Spleen (tissue), 11 donors: ENCODE data around the gene PKD2L2. TPM values are rescaled to one million over a fixed set of nuclear protein-coding genes. Genes with fewer than 3 reads are reported as not detected.

Source experiments
- DNase-seq: peaks from one replicate; pipeline ENCODE4 v3.0.0-alpha.2; 2020
- H3K27ac ChIP-seq, 8 donors: fragments of 200-600 bp; sonication (generic) in 7 of 8; 1 replicate in 4 of 8; 2 replicates in 4 of 8; pipeline versions ENCODE4 v1.5.0 to v1.8.0; 2016 to 2021; ENCODE audit warnings: inconsistent platforms in 4 of 8, mild to moderate bottlenecking in 4 of 8, moderate library complexity in 1 of 8
- H3K27me3 ChIP-seq, 7 donors: fragments of 200-600 bp; sonication (generic) in 6 of 7; replicated peaks in 1 of 7; 1 replicate in 4 of 7; 2 replicates in 3 of 7; pipeline versions ENCODE4 v1.5.0 to v1.8.0; 2016 to 2021; ENCODE audit warnings: inconsistent platforms in 3 of 7, mild to moderate bottlenecking in 1 of 7
- H3K36me3 ChIP-seq, 6 donors: fragments of 200-600 bp; sonication (generic) in 5 of 6; 1 replicate in 4 of 6; 2 replicates in 2 of 6; pipeline versions ENCODE4 v1.5.0 to v1.8.0; 2016 to 2021; ENCODE audit warnings: inconsistent platforms in 2 of 6
- H3K4me1 ChIP-seq, 6 donors: fragments of 200-600 bp; sonication (generic) in 5 of 6; 1 replicate in 3 of 6; 2 replicates in 3 of 6; pipeline versions ENCODE4 v1.5.0 to v1.8.0; 2016 to 2021; ENCODE audit warnings: inconsistent platforms in 3 of 6
- H3K4me3 ChIP-seq, 8 donors: fragments of 200-600 bp; sonication (generic) in 7 of 8; 1 replicate in 4 of 8; 2 replicates in 4 of 8; pipeline versions ENCODE4 v1.5.0 to v1.8.0; 2016 to 2021; ENCODE audit warnings: inconsistent platforms in 4 of 8, mild to moderate bottlenecking in 4 of 8, moderate library complexity in 2 of 8
- H3K9me3 ChIP-seq, 8 donors: fragments of 200-600 bp; sonication (generic) in 7 of 8; 1 replicate in 4 of 8; 2 replicates in 4 of 8; pipeline versions ENCODE4 v1.5.0 to v1.8.0; 2016 to 2021; ENCODE audit warnings: inconsistent platforms in 4 of 8
- POLR2A ChIP-seq, 3 donors: fragments of 450-650 bp; IDR thresholded peaks; one replicate each; pipeline ENCODE4 v1.5.1; 2017; ENCODE audit warnings: antibody characterized with exemption in 3 of 3, mild to moderate bottlenecking in 1 of 3
- POLR2AphosphoS5 ChIP-seq, 3 donors: sonication (generic); formaldehyde crosslinking; IDR thresholded peaks; one replicate each; pipeline ENCODE4 v1.5.1; 2017; ENCODE audit warnings: antibody characterized with exemption in 3 of 3
- WGBS, 5 donors: extraction: QIAGEN DNeasy Blood & Tissue Kit in 3 of 5; methylation state at CpG; one replicate each; pipeline versions ENCODE4 v1.1.5 to v1.1.7; 2013 to 2018; 5-methylcytosine and 5-hydroxymethylcytosine counted together
- intact Hi-C: fragments of 100-400 bp; cut with DNase I; formaldehyde crosslinking; loops from one replicate; pipeline ENCODE4 v1.15.0; 2023; ENCODE audit warnings: low total_unique reads
- polyA plus RNA-seq, 3 donors: library from polyadenylated mRNA; stranded (reverse); fragments of 200-250 nt; gene quantifications; one replicate each; pipeline ENCODE4 v1.2.1, GENCODE V29; 2013
- total RNA-seq, 7 donors: library from RNA; depleted of rRNA in 3 of 7; stranded (reverse); fragments of >200 nt in 3 of 7; fragmentation: NEBNext Ultra II Directional in 4 of 7; extraction: Animal tissue kit (Norgen Biotek cat#: 25700) in 4 of 7; gene quantifications; one replicate each; pipeline versions ENCODE4 v1.1.0 to v1.2.1, GENCODE V29; 2016 to 2021
- TF ChIP-seq, protein P1 (sequence below), 11 experiments: fragments of 200-600 bp in 7 of 11; fragments of 450-650 bp in 4 of 11; sonication (generic) in 4 of 11; IDR thresholded peaks in 8 of 11; conservative IDR thresholded peaks in 3 of 11; 1 replicate in 7 of 11; 2 replicates in 4 of 11; pipeline versions ENCODE4 v1.4.0 to v1.8.0; 2016 to 2021; ENCODE audit warnings: antibody characterized with exemption in 11 of 11, inconsistent platforms in 4 of 11, mild to moderate bottlenecking in 1 of 11
- donor health status: healthy with polysubstance abuse.
- donor health status: DM: no; HTN: no; CAD: no; lungs with moderate emphysema.
- donor health status: DM: no; HTN: no; CAD: no.
- donor health status: Bipolar disorder and iron deficiency.
- donor health status: healthy.
- donor health status: DM: no; HTN: no; CAD: no.
- donor health status: DM: yes; HTN: yes; CAD: no.

The PKD2L2 gene
- total and polyA plus RNA-seq, 10 donors = 0.09 to 1.8 (median 1.1) TPM; not detected in 7

DNA sequence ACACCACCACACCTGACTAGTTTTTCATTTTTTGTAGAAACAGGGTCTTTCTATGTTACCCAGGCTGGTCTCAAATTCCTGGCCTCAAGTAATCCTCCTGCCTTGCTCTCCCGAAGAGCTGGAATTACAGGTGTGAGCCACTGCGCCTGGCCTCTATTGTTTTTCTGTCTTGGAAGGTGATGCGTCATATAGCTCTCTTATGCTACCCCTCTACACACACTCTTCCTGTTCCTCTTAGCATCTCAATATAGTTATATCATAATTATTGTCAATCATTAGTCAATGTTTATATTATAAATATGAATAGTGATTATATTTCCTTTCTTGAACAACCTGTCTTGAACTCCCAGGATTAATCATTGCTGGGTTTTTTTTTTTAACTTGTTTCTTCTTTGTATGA, 7.3 kb downstream of the PKD2L2 start:
- Histone ChIP-seq H3K27me3 (no peaks in the 10 kb centered on the region), H3K36me3 (no peaks in the 10 kb centered on the region), H3K27ac (no peak overlapping the region), H3K4me3 (no peak overlapping the region), H3K4me1 (peaks cover 0 to 47% (median 12%) of the 10 kb centered on the region in 6 donors), H3K9me3 (no peaks in the 10 kb centered on the region)
- WGBS, 5 donors = 88 to 95% (median 92%) methylated on average over 3 of the region's 3 CpGs
- intact Hi-C loops = no loop called here
- no peak for DNase-seq
- TF ChIP-seq POLR2AphosphoS5 (IDR thresholded peaks at IDR 0.05) (no peak), POLR2A (IDR thresholded peaks at IDR 0.05) (no peak)
- TF ChIP-seq, protein P1, sequence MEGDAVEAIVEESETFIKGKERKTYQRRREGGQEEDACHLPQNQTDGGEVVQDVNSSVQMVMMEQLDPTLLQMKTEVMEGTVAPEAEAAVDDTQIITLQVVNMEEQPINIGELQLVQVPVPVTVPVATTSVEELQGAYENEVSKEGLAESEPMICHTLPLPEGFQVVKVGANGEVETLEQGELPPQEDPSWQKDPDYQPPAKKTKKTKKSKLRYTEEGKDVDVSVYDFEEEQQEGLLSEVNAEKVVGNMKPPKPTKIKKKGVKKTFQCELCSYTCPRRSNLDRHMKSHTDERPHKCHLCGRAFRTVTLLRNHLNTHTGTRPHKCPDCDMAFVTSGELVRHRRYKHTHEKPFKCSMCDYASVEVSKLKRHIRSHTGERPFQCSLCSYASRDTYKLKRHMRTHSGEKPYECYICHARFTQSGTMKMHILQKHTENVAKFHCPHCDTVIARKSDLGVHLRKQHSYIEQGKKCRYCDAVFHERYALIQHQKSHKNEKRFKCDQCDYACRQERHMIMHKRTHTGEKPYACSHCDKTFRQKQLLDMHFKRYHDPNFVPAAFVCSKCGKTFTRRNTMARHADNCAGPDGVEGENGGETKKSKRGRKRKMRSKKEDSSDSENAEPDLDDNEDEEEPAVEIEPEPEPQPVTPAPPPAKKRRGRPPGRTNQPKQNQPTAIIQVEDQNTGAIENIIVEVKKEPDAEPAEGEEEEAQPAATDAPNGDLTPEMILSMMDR (IDR thresholded peaks at IDR 0.05 in 8 of 11, conservative IDR thresholded peaks at IDR 0.05 in 3 of 11) = no peak

DNA sequence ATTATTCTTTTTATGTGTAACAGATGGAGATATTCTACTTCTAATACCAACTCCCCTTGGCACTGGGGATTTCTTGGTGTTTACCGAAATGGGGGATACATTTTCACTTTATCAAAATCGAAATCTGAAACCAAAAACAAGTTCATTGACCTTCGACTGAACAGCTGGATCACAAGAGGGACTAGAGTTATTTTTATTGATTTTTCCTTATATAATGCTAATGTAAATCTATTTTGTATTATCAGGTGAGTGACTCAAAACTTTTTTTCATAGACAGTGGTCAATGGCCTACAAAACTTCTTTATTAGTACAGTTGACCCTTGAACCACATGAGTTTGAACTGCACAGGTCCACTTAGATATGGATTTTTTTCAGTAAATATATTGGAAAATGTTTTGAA, 10.2 kb downstream of the PKD2L2 start:
- no peaks in the 10 kb centered on the region for H3K36me3 ChIP-seq
- no peaks in the 10 kb centered on the region for H3K27me3 ChIP-seq
- no peak overlapping the region for H3K27ac ChIP-seq
- no peaks in the 10 kb centered on the region for H3K9me3 ChIP-seq
- WGBS, 5 donors = 80 to 92% (median 83%) methylated on average over 3 of the region's 3 CpGs
- peaks cover 0 to 45% (median 13%) of the 10 kb centered on the region in 6 donors for H3K4me1 ChIP-seq
- TF ChIP-seq, protein P1 (IDR thresholded peaks at IDR 0.05 in 8 of 11, conservative IDR thresholded peaks at IDR 0.05 in 3 of 11) = no peak
- no peak for TF ChIP-seq POLR2A (IDR thresholded peaks at IDR 0.05)
- TF ChIP-seq POLR2AphosphoS5 (IDR thresholded peaks at IDR 0.05) = no peak
- intact Hi-C loops = no loop called here
- no peak for DNase-seq
- no peak overlapping the region for H3K4me3 ChIP-seq

DNA sequence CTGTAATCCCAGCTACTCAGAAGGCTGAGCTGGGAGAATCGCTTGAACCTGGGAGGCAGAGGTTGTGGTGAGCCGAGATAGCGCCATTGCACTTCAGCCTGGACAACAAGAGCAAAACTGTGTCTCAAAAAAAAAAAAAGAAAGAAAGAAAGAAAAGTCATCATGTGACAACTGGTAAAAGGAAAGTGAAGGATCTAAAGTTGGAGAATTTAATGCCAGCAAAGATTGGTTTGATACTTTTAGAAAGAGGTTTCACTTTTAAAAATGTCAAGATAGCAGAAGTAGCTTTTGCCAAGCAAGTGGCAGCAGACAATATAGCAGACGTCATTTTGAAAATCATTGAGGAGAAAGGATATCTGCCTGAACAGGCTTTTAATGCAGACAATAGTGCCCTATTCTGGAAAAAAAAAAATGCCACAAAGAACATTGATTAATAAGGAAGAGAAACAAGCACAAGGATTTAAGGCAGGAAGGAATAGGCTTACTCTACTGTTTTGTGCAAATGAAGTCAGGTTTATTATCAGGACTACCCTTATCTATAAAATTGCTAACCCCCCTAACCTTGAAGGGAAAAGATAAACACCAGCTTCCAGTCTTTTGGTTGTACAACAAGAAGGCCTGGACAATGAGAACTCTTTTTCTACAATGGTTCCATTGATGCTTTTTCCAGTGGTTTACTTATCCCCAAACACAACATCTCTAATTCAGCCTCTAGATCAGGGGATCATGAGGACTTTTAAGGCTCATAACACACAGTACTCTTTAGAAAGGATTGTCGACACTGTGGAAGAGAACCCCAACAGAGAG, 12.0 kb downstream of the PKD2L2 start:
- peaks cover 0 to 43% (median 13%) of the 10 kb centered on the region in 6 donors for H3K4me1 ChIP-seq
- TF ChIP-seq POLR2AphosphoS5 (IDR thresholded peaks at IDR 0.05) (no peak), POLR2A (IDR thresholded peaks at IDR 0.05) (no peak)
- TF ChIP-seq, protein P1 (IDR thresholded peaks at IDR 0.05 in 8 of 11, conservative IDR thresholded peaks at IDR 0.05 in 3 of 11) = no peak
- H3K27ac ChIP-seq = peak overlapping the region in 2 of 8 donors; percentile 24 to 32
- H3K36me3 ChIP-seq = no peaks in the 10 kb centered on the region
- H3K27me3 ChIP-seq = no peaks in the 10 kb centered on the region
- H3K9me3 ChIP-seq = no peaks in the 10 kb centered on the region
- intact Hi-C loops = no loop called here
- 66 to 73% (median 70%) methylated on average over 5 of the region's 5 CpGs for WGBS, 5 donors
- DNase-seq = no peak
- no peak overlapping the region for H3K4me3 ChIP-seq

DNA sequence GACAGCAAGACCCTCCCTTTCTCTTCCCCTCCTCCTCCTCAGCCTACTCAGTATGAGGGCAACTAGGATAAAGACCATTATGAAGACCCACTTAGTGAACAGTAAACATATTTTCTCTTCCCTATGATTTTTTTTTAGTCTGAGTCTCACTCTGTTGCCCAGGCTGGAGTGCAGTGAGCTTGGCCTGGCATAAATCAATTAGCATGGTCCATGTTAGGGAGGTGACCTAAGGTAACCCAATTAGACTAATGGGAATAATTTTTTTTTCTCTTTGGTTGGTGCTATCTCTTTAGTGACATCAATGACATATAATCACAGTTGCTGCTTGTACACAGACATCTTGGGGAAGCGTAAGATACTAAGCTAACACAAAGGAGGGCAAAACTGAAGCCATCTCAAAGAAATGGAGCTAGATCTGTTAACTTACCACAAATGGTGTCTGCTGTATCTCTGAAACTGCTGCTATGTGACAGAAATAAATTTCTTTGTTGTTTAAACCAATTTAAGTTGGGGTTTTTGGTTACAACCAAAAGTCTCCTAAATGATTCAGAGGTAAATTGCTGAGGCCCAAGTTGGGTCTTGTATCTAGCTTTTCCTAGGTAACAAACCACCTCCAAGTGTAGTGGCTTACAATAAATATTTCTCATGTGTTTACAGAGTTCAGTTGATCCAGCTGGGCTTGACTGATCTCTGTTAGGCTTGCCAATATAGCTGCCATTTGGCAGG, 13.3 kb downstream of the PKD2L2 start:
- TF ChIP-seq POLR2AphosphoS5 (IDR thresholded peaks at IDR 0.05) (no peak), POLR2A (IDR thresholded peaks at IDR 0.05) (no peak)
- TF ChIP-seq, protein P1 (IDR thresholded peaks at IDR 0.05 in 8 of 11, conservative IDR thresholded peaks at IDR 0.05 in 3 of 11) = no peak
- Histone ChIP-seq H3K27ac (no peak overlapping the region), H3K27me3 (no peaks in the 10 kb centered on the region), H3K4me3 (no peak overlapping the region), H3K4me1 (peaks cover 0 to 30% (median 13%) of the 10 kb centered on the region in 6 donors), H3K36me3 (no peaks in the 10 kb centered on the region), H3K9me3 (no peaks in the 10 kb centered on the region)
- 97 to 100% (median 98%) methylated on average over 1 of the region's 1 CpG for WGBS, 5 donors
- DNase-seq = no peak
- intact Hi-C loops = no loop called here
